Skeletal muscle tissue (tissue), 4 donors: Measurements from ENCODE around the gene ATXN7L2. TPM values are rescaled to one million over a fixed set of nuclear protein-coding genes. Genes with fewer than 3 reads are reported as not detected.
A peak's percentile ranks its signal among the peaks of the same experiment; 100 is the strongest.

Source experiments
- H3K27ac ChIP-seq: one replicate; pipeline ENCODE4 v1.7.0; 2013; ENCODE audit warnings: mild to moderate bottlenecking, low read depth, low read length, inconsistent platforms
- H3K27me3 ChIP-seq, 3 donors: one replicate each; pipeline ENCODE4 v1.7.0; 2013; ENCODE audit warnings: low read length in 3 of 3; ENCODE audit not compliant: control insufficient read depth in 3 of 3, insufficient read depth in 3 of 3
- H3K36me3 ChIP-seq, 3 donors: one replicate each; pipeline ENCODE4 v1.7.0; 2013; ENCODE audit warnings: low read length in 3 of 3; ENCODE audit not compliant: control insufficient read depth in 3 of 3, insufficient read depth in 3 of 3
- H3K4me1 ChIP-seq, 3 donors: one replicate each; pipeline ENCODE4 v1.7.0; 2013; ENCODE audit warnings: low read length in 3 of 3, mild to moderate bottlenecking in 3 of 3; ENCODE audit not compliant: control insufficient read depth in 3 of 3, insufficient read depth in 3 of 3
- H3K4me3 ChIP-seq, 3 donors: one replicate each; pipeline ENCODE4 v1.7.0; 2013; ENCODE audit warnings: low read length in 3 of 3
- H3K9ac ChIP-seq, 3 donors: one replicate each; pipeline ENCODE4 v1.7.0; 2013; ENCODE audit warnings: low read length in 3 of 3, mild to moderate bottlenecking in 3 of 3, moderate library complexity in 2 of 3, low read depth in 1 of 3
- H3K9me3 ChIP-seq, 3 donors: one replicate each; pipeline ENCODE4 v1.7.0; 2013; ENCODE audit warnings: low read length in 3 of 3; ENCODE audit not compliant: control insufficient read depth in 3 of 3
- total RNA-seq: library from RNA; depleted of rRNA; stranded (reverse); fragments of >200 nt; gene quantifications from one replicate; pipeline ENCODE4 v1.2.3, GENCODE V29; 2014
- donor health status: Osteomylitis.

Gene ATXN7L2
- total RNA-seq, 1 donor from 2014 or later: 3.1 TPM

DNA sequence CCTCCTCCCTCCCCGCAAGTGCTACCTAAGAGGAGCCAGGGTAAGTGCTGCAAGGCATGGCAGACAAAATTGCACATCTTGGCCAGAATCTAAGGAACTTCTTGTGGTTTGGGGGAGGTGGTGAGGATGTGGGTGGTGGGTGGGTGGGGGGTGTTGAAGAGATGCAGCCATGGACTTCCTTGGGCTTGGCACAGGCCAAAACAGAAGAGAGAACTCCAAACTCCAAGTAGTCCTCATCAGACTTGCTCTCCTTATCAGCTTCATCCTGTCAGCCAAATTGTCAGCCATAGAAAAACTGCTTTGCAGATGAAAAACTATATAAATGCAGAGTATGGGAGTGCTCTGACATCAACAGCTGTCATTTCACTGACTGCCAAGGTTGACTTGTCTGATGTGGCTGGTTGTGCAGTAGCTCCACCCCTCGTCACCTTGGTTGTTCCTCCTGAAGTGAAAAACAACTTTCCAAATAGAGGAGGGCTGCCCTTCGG is 18.7 kb downstream of the ATXN7L2 start:
- Histone ChIP-seq H3K27me3 (no peaks in the 10 kb centered on the region), H3K4me3 (no peak overlapping the region), H3K36me3 (peaks cover 25 to 51% (median 31%) of the 10 kb centered on the region in 3 donors), H3K9me3 (no peaks in the 10 kb centered on the region), H3K9ac (no peak overlapping the region), H3K27ac (no peak overlapping the region), H3K4me1 (peaks cover 20 to 65% (median 35%) of the 10 kb centered on the region in 3 donors)

DNA sequence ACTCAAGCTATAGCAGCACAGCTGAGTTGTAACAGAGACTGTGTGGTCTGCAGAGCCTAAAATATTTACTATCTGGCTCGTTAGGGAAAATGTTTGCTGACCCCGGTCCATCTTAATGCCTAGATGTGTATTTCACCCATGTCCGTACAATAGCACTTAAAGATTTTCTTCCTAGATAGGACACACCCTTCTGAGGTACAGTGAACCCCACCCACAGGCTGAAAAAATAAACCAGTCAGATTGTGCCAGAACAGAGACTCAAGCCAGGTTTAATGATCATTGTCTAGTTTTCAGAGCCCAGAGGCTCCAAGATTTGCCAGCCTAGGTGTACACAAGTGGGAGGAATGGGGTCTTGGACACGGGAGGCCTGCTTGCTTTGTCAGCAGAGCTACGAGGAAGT is 20.2 kb downstream of the ATXN7L2 start:
- peaks cover 30 to 70% (median 43%) of the 10 kb centered on the region in 3 donors for H3K4me1 ChIP-seq
- H3K27me3 ChIP-seq: no peaks in the 10 kb centered on the region
- H3K9ac ChIP-seq: no peak overlapping the region
- no peak overlapping the region for H3K27ac ChIP-seq
- H3K4me3 ChIP-seq: no peak overlapping the region
- no peaks in the 10 kb centered on the region for H3K9me3 ChIP-seq
- peaks cover 30 to 49% (median 32%) of the 10 kb centered on the region in 3 donors for H3K36me3 ChIP-seq

GRCh38 chr1:109504974-109505373 is 21.3 kb downstream of the ATXN7L2 start:
- no peaks in the 10 kb centered on the region for H3K9me3 ChIP-seq
- peaks cover 32 to 67% (median 40%) of the 10 kb centered on the region in 3 donors for H3K4me1 ChIP-seq
- no peaks in the 10 kb centered on the region for H3K27me3 ChIP-seq
- H3K4me3 ChIP-seq: no peak overlapping the region
- H3K9ac ChIP-seq: no peak overlapping the region
- no peak overlapping the region for H3K27ac ChIP-seq
- H3K36me3 ChIP-seq: peaks cover 27 to 43% (median 32%) of the 10 kb centered on the region in 3 donors

- peak overlapping the region; percentile 45 for H3K27ac ChIP-seq
- peak overlapping the region; percentile 76 to 88 (median 82) for H3K9ac ChIP-seq
- H3K9me3 ChIP-seq: no peaks in the 10 kb centered on the region
- H3K27me3 ChIP-seq: no peaks in the 10 kb centered on the region
- peaks cover 34 to 51% (median 44%) of the 10 kb centered on the region in 3 donors for H3K4me1 ChIP-seq
- peaks cover 13 to 19% (median 17%) of the 10 kb centered on the region in 3 donors for H3K36me3 ChIP-seq
- peak overlapping the region; percentile 72 to 90 (median 85) for H3K4me3 ChIP-seq
Observed at GRCh38 chr1:109508001-109508872, 24.5 kb downstream of the ATXN7L2 start.

- Histone ChIP-seq H3K27ac (peak overlapping the region; percentile 45), H3K36me3 (peaks cover 13 to 19% (median 17%) of the 10 kb centered on the region in 3 donors), H3K27me3 (no peaks in the 10 kb centered on the region), H3K9me3 (no peaks in the 10 kb centered on the region), H3K4me3 (peak overlapping the region; percentile 72 to 90 (median 85)), H3K9ac (peak overlapping the region; percentile 76 to 88 (median 82)), H3K4me1 (peaks cover 34 to 51% (median 44%) of the 10 kb centered on the region in 3 donors)
Observed at GRCh38 chr1:109508873-109509175, 25.1 kb downstream of the ATXN7L2 start.

- peak within 1 kb of the TSS; percentile 76 to 88 (median 82) for H3K9ac ChIP-seq
- no peaks in the 10 kb centered on the region for H3K9me3 ChIP-seq
- H3K27ac ChIP-seq: peak within 1 kb of the TSS; percentile 45
- peaks cover 34 to 51% (median 44%) of the 10 kb centered on the region in 3 donors for H3K4me1 ChIP-seq
- H3K4me3 ChIP-seq: peak within 1 kb of the TSS; percentile 83 to 90 (median 85)
- no peaks in the 10 kb centered on the region for H3K27me3 ChIP-seq
- peaks cover 13 to 17% (median 16%) of the 10 kb centered on the region in 3 donors for H3K36me3 ChIP-seq
Observed at GRCh38 chr1:109509176-109510134, 25.8 kb downstream of the ATXN7L2 start, which contains the start of gene AMIGO1. TSS of gene AMIGO1 (minus strand) at chr1:109509727. CDS start at chr1:109508912, 815 bp downstream.

DNA sequence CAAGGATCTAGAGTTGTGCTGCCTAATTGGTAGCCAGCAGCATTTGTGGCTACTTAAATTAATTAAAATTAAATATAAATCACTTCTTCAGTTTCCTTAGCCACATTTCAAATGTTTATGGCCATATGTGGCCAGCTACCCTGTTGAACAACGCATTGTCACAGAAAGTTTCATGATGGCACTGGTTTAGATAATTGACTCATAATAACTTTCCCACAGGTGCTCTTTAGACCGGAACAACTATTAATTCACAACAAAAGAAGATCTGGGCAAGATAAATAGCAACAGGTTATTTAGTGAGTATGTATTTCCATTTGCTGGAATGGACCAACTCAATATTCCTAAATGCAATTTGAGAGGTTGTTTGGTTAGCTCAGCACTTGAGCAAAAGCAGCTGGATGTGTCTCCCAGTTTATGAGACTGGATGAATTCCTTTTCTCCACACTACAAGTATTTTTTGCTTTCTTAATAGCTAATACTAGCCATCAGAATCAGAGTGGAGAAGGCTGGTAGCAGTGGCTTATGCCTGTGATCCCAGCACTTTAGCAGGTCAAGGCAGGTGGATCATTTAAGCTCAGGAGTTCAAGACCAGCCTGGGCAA is 29.5 kb downstream of the ATXN7L2 start:
- Histone ChIP-seq H3K27ac (no peak overlapping the region), H3K27me3 (no peaks in the 10 kb centered on the region), H3K9ac (no peak overlapping the region), H3K9me3 (no peaks in the 10 kb centered on the region), H3K4me1 (peaks cover 16 to 19% (median 16%) of the 10 kb centered on the region in 3 donors), H3K4me3 (no peak overlapping the region), H3K36me3 (peaks cover 0 to under 1% (median under 1%) of the 10 kb centered on the region in 3 donors)

DNA sequence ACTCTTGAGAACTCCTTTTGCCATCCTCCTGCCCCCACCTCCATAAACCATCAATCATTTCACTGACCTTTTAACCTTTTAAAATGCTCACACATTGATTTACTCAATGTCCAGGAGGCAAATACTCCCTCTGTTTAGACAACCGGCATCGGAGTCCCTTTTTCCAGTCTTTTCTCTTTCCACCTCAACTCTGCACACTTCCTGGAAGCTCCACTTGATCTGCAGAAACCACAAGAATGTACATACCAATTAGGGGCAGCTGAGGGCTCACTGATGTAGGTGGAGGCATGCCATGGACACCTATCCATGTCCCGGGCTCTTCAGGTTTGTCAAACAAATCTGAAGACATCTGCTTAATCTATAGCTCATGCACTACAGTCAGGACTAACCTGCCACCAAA is 31.1 kb downstream of the ATXN7L2 start:
- Histone ChIP-seq H3K36me3 (no peaks in the 10 kb centered on the region), H3K27ac (no peak overlapping the region), H3K4me3 (no peak overlapping the region), H3K9ac (no peak overlapping the region), H3K9me3 (no peaks in the 10 kb centered on the region), H3K27me3 (no peaks in the 10 kb centered on the region), H3K4me1 (peaks cover 5 to 6% (median 6%) of the 10 kb centered on the region in 3 donors)

DNA sequence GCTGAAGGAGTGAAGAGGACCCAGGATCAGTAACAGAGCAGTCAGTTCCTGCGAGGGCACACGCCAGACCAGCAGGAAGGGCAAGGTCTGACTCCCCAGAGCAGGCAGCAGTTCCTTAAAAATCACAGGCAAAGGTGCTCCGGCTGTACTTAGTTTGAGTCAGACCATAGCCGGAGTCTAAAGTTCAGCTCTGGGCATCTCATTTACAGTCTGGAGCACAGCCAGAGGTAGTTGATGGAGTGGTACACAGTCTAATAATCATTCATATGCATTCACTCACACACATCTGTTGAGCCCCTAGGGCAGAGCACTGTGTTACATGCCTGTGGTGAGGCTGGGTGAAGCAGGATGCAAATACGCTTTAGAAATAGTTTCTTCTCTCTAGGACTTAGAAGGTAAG is 33.2 kb downstream of the ATXN7L2 start:
- Histone ChIP-seq H3K9me3 (no peaks in the 10 kb centered on the region), H3K27ac (no peak overlapping the region), H3K4me3 (no peak overlapping the region), H3K4me1 (peaks cover 0 to 2% (median 0%) of the 10 kb centered on the region in 3 donors), H3K9ac (no peak overlapping the region), H3K27me3 (no peaks in the 10 kb centered on the region), H3K36me3 (no peaks in the 10 kb centered on the region)
